Neural progenitor cell (in vitro differentiated cells): Measurements from ENCODE around the gene FXYD7. TPM values are rescaled to one million over a fixed set of nuclear protein-coding genes. Genes with fewer than 3 reads are reported as not detected.

Source experiments
- DNase-seq: peaks from one replicate; pipeline ENCODE4 v3.0.0-alpha.2; 2016; ENCODE audit warnings: low spot score
- H2AFZ ChIP-seq: fragments of 200-600 bp; sonication (generic); replicated peaks from 2 replicates; pipeline ENCODE4 v1.6.1; 2016; ENCODE audit warnings: antibody characterized with exemption
- H3F3A ChIP-seq: fragments of 200-600 bp; sonication (generic); 2 replicates; pipeline ENCODE4 v1.6.1; 2016; ENCODE audit warnings: antibody characterized with exemption, low read depth
- H3K27ac ChIP-seq: fragments of 200-600 bp; sonication (generic); 2 replicates; pipeline ENCODE4 v1.5.1; 2016; ENCODE audit warnings: mild to moderate bottlenecking
- H3K27me3 ChIP-seq: fragments of 200-600 bp; sonication (generic); 2 replicates; pipeline ENCODE4 v1.6.1; 2016; ENCODE audit warnings: mild to moderate bottlenecking, moderate library complexity
- H3K36me3 ChIP-seq: fragments of 200-600 bp; sonication (generic); 2 replicates; pipeline ENCODE4 v1.5.1; 2016
- H3K4me1 ChIP-seq: fragments of 200-600 bp; sonication (generic); 2 replicates; pipeline ENCODE4 v1.6.1; 2016; ENCODE audit warnings: mixed run types
- H3K4me2 ChIP-seq: fragments of 200-600 bp; sonication (generic); 2 replicates; pipeline ENCODE4 v1.6.1; 2016
- H3K4me3 ChIP-seq: fragments of 200-600 bp; sonication (generic); 2 replicates; pipeline ENCODE4 v1.5.1; 2016
- H3K79me2 ChIP-seq: fragments of 200-600 bp; sonication (generic); 2 replicates; pipeline ENCODE4 v1.6.1; 2016; ENCODE audit warnings: low read depth
- H3K9ac ChIP-seq: fragments of 200-600 bp; sonication (generic); 2 replicates; pipeline ENCODE4 v1.6.1; 2016
- H3K9me3 ChIP-seq: fragments of 200-600 bp; sonication (generic); 2 replicates; pipeline ENCODE4 v1.5.1; 2016; ENCODE audit warnings: low read depth
- H4K20me1 ChIP-seq: fragments of 200-600 bp; sonication (generic); 2 replicates; pipeline ENCODE4 v1.6.1; 2016; ENCODE audit warnings: low read depth
- H3K27ac Mint-ChIP-seq: 3 replicates; pipeline ENCODE4 v1.8.0; 2021; ENCODE audit warnings: mixed read lengths
- H3K27me3 Mint-ChIP-seq: 2 replicates; pipeline ENCODE4 v1.8.0; 2022; ENCODE audit warnings: low read depth, mild to moderate bottlenecking, inconsistent platforms, moderate library complexity, mixed read lengths; ENCODE audit not compliant: insufficient read depth
- H3K36me3 Mint-ChIP-seq: 3 replicates; pipeline ENCODE4 v1.8.0; 2021; ENCODE audit warnings: mixed read lengths
- H3K4me1 Mint-ChIP-seq: 3 replicates; pipeline ENCODE4 v1.8.0; 2021; ENCODE audit warnings: mixed read lengths
- H3K4me3 Mint-ChIP-seq: 3 replicates; pipeline ENCODE4 v1.8.0; 2021; ENCODE audit warnings: mild to moderate bottlenecking, moderate library complexity, mixed read lengths
- H3K9me3 Mint-ChIP-seq: 3 replicates; pipeline ENCODE4 v1.8.0; 2020; ENCODE audit warnings: mixed read lengths
- CTCF ChIP-seq: fragments of 200-600 bp; sonication (generic); IDR thresholded peaks from 2 replicates; pipeline ENCODE4 v1.5.1; 2017; ENCODE audit warnings: antibody characterized with exemption, mild to moderate bottlenecking
- EZH2 ChIP-seq: fragments of 200-600 bp; sonication (generic); IDR thresholded peaks from 2 replicates; pipeline ENCODE4 v1.6.1; 2017; ENCODE audit warnings: antibody characterized with exemption, mild to moderate bottlenecking, moderate library complexity
- EZH2phosphoT487 ChIP-seq: fragments of 200-600 bp; sonication (generic); IDR thresholded peaks from 2 replicates; pipeline ENCODE4 v1.6.1; 2017; ENCODE audit warnings: antibody characterized with exemption
- total RNA-seq: library from RNA; depleted of rRNA; stranded (reverse); fragments of >200 nt; gene quantifications from 2 replicates; pipeline ENCODE4 v1.2.3, GENCODE V29; 2015; ENCODE audit warnings: low replicate concordance

FXYD7 gene
- total RNA-seq, 1 donor from 2014 or later: 0.13 TPM

GRCh38 chr19:35154525-35155406, 11.7 kb downstream of the FXYD7 start, which contains the start of gene FXYD5:
Gene FXYD5, plus strand, starts transcription at chr19:35154735. Its CDS starts 816 bp downstream, at chr19:35155551.
- peak within 1 kb of the TSS; percentile 85 for H3K4me2 ChIP-seq
- peaks cover 43% of the 10 kb centered on the region for H3K27me3 ChIP-seq
- peaks cover 6% of the 10 kb centered on the region for H3F3A ChIP-seq
- H3K4me1 Mint-ChIP-seq: peaks cover 21% of the 10 kb centered on the region
- H3K4me3 Mint-ChIP-seq: peak within 1 kb of the TSS; percentile 81
- no peaks in the 10 kb centered on the region for H3K9me3 ChIP-seq
- peaks cover 56% of the 10 kb centered on the region for H3K27me3 Mint-ChIP-seq
- peaks cover 12% of the 10 kb centered on the region for H3K4me1 ChIP-seq
- H3K9me3 Mint-ChIP-seq: no peaks in the 10 kb centered on the region
- no peaks in the 10 kb centered on the region for H3K36me3 Mint-ChIP-seq
- TF ChIP-seq EZH2phosphoT487 (no peak), CTCF (no peak), EZH2 (no peak)
- peak within 1 kb of the TSS; percentile 55 for H3K4me3 ChIP-seq
- DNase-seq: peak; percentile 72
- H2AFZ ChIP-seq: peak within 1 kb of the TSS; percentile 91
- no peaks in the 10 kb centered on the region for H3K36me3 ChIP-seq
- H3K27ac ChIP-seq: no peak within 1 kb of the TSS
- H4K20me1 ChIP-seq: no peaks in the 10 kb centered on the region
- no peak within 1 kb of the TSS for H3K9ac ChIP-seq
- H3K79me2 ChIP-seq: no peaks in the 10 kb centered on the region
- H3K27ac Mint-ChIP-seq: no peak within 1 kb of the TSS

DNA sequence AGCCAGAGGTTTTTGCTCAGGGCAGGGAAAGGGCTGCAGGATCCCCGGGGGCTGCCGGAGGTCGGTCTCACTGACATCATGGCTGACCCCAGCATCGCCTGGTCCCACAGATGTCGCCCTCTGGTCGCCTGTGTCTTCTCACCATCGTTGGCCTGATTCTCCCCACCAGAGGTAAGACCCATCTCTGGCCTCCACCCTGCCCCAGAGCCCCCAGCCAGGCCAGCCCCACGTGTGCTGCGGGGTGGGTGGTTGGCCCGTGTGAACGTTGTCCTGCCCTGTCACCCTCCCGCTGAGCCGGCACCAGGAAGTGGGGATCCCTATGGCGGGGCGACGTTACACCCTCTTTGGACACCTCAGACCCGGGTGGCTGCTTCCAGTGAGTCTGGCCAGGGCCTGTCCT, 12.4 kb downstream of the FXYD7 start:
- H3K27me3 ChIP-seq: peaks cover 43% of the 10 kb centered on the region
- no peak overlapping the region for H3K27ac ChIP-seq
- Mint-ChIP-seq H3K9me3 (no peaks in the 10 kb centered on the region), H3K4me1 (peaks cover 21% of the 10 kb centered on the region), H3K27ac (no peak overlapping the region), H3K4me3 (peak overlapping the region; percentile 81), H3K36me3 (no peaks in the 10 kb centered on the region), H3K27me3 (peaks cover 55% of the 10 kb centered on the region)
- H3K9me3 ChIP-seq: no peaks in the 10 kb centered on the region
- no peak for DNase-seq
- peak overlapping the region; percentile 91 for H2AFZ ChIP-seq
- peak overlapping the region; percentile 85 for H3K4me2 ChIP-seq
- peak overlapping the region; percentile 55 for H3K4me3 ChIP-seq
- peaks cover 12% of the 10 kb centered on the region for H3K4me1 ChIP-seq
- no peak overlapping the region for H3K9ac ChIP-seq
- H3K36me3 ChIP-seq: no peaks in the 10 kb centered on the region
- no peak for TF ChIP-seq CTCF
- TF ChIP-seq EZH2: no peak
- TF ChIP-seq EZH2phosphoT487: no peak
- H3F3A ChIP-seq: peaks cover 6% of the 10 kb centered on the region
- no peaks in the 10 kb centered on the region for H4K20me1 ChIP-seq
- H3K79me2 ChIP-seq: no peaks in the 10 kb centered on the region

- Mint-ChIP-seq H3K9me3 (no peaks in the 10 kb centered on the region), H3K27ac (no peak overlapping the region), H3K36me3 (no peaks in the 10 kb centered on the region), H3K4me1 (peaks cover 21% of the 10 kb centered on the region), H3K4me3 (no peak overlapping the region), H3K27me3 (peaks cover 52% of the 10 kb centered on the region)
- Histone ChIP-seq H3K9me3 (no peaks in the 10 kb centered on the region), H4K20me1 (no peaks in the 10 kb centered on the region), H2AFZ (no peak overlapping the region), H3K27me3 (peaks cover 43% of the 10 kb centered on the region), H3K4me3 (no peak overlapping the region), H3K9ac (no peak overlapping the region), H3K4me2 (peak overlapping the region; percentile 85), H3K4me1 (peaks cover 12% of the 10 kb centered on the region), H3K36me3 (no peaks in the 10 kb centered on the region), H3K27ac (no peak overlapping the region), H3K79me2 (no peaks in the 10 kb centered on the region), H3F3A (peaks cover 6% of the 10 kb centered on the region)
- TF ChIP-seq EZH2phosphoT487 (no peak), EZH2 (no peak), CTCF (no peak)
- DNase-seq: no peak
Measured at GRCh38 chr19:35155981-35156672, 13.1 kb downstream of the FXYD7 start.
